IPS-NIHi11 (cell line): Measurements from ENCODE around the gene ABL2.
"Not testable (repeated sequence)": the region's sequence is repeated elsewhere in the genome, so short reads cannot be mapped to it uniquely, and the experiment has no call there.

Experiments used
- DNase-seq: peaks from one replicate; pipeline ENCODE4 v3.0.0; 2012; ENCODE audit warnings: mixed read lengths, low spot score

ABL2 gene

DNA sequence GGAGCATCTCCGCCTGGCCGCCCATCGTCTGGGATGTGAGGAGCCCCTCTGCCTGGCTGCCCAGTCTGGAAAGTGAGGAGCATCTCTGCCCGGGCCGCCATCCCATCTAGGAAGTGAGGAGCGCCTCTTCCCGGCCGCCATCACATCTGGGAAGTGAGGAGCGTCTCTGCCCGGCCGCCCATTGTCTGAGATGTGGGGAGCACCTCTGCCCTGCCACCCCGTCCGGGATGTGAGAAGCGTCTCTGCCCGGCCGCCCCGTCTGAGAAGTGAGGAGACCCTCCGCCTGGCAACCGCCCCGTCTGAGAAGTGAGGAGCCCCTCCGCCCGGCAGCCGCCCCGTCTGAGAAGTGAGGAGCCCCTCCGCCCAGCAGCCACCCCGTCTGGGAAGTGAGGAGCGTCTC is 94.3 kb downstream of the ABL2 start:
- DNase-seq: not testable (repeated sequence)

DNA sequence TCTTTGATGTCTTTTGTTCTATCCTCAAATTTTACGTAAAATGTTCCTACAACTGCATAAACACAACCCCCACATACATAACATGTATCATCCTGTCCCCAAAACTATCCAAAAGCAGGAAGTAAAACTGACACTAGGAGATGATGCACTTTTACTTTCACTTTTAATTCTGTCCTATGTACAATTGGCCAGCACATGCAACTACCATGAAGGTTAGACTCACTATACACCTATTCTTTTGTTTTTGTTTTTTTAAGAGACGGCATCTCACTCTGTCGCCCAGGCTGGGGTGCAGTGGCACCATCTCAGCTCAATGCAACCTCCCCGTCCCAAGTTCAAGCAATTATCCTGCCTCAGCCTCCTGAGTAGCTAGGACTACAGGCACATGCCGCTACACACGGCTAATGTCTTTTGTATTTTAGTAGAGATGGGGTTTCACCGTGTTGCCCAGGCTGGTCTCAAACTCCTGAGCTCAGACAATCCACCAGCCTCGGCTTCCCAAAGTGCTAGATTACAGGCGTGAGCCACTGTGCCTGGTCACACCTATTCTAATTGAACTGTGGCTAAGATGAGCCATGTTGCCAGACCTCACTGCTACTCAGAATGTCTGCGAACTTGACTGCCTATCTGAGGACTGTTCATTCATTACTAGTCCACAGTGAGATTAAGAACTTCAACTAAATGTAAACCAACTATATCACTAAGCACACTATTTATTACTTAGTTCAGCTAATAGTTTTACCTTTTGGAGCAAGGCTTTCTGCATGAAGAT is 99.6 kb downstream of the ABL2 start:
- DNase-seq: no peak

DNA sequence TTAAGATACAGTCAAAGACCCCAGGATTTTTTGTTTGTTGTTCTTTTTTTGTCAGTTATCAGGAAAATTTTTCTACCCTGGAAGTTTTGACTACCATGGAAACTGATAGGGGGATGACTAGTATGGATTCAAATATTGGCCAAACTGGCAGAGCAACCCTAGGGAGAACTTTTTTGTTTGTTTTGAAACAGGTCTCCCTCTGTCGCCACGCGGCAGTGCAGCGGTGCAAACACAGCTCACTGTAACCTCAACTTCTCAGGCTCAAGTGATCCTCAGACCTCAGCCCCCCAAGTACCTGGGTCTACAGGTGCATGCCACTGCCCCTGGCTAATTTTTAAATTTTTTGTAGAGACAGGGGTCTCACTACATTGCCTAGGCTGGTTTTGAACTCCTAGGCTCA is 101.0 kb downstream of the ABL2 start:
- no peak for DNase-seq

DNA sequence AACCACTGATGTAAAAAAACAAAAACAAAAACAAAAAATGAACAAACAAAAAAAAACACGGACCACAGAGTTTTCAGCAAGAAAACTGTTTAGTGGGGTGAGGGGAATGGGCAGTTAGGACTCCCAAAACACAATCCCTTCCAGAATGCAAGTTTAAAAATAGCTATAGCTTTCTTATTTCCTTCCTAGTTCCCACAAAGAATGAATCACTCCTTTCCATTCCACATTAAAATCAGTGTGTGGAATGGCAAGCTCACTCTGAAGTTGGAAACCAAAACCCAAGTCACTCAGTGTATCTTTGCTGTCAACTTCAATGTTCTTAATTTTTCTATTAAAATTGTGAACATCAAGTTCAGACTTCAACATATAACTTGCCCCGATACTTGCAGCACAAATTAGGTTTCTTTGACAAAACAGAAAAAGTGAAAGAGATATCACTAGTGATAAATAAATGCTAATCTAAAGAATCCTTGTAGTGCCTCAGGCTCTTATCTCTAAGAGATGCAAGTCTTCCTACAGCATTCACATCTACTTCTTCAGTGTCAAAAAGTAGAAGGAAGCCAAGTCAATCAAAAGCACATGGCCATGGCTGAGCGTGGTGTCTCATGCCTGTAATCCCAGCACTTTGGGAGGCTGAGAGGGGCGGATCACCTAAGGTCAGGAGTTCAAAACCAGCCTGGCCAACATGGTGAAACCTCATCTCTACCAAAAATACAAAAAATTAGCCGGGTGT is 102.1 kb downstream of the ABL2 start:
- DNase-seq: no peak

DNA sequence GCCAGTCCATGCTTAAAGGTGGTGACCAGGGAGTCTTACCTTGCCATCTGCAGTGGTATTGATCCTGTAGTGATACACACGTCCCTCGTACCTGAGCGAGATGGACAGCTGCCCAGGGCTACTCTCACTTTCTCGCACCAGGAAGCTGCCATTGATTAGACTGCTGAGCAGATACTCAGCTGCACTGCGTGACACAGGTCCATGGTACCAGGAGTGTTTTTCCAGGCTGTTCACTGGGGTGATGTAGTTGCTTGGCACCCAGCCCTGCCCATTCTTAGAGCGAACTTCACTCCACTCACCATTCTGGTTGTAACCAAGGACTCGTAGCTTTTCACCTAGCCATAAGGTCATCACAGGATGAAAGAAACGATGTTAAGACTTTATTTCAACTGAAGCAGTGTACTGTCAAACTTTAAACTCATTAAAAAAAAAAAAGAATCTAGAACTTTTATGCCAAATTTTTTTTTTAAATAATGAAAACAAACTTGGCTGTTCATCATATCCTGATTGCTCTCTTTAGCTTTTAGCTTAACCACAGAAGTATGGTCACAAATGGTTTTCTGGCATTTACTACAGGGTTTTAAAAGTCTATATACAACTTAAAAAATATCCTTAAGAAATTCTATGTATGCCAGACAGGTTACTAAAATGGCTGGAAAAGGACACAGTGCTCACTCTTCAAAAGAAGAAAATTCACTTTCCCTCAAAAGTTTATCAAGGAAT is 103.0 kb downstream of the ABL2 start:
- DNase-seq: no peak

DNA sequence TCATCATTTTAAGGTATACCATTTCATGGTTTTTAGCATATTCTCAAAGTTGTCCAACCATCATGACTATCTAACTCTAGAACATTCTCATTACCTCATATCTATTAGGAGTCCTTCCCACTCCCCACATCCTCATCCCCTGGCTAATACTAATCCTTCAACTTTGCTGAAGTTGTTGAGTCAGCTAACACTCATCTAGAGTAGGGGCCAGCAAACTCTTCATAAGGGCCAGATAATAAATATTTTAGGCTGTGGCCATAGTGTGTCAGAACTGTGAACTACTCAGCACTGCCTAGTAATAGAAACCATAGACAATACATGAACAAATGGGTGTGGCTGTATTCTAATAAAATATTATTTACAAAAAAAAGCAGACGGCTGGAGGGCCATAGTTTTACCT is 104.6 kb downstream of the ABL2 start:
- no peak for DNase-seq

DNA sequence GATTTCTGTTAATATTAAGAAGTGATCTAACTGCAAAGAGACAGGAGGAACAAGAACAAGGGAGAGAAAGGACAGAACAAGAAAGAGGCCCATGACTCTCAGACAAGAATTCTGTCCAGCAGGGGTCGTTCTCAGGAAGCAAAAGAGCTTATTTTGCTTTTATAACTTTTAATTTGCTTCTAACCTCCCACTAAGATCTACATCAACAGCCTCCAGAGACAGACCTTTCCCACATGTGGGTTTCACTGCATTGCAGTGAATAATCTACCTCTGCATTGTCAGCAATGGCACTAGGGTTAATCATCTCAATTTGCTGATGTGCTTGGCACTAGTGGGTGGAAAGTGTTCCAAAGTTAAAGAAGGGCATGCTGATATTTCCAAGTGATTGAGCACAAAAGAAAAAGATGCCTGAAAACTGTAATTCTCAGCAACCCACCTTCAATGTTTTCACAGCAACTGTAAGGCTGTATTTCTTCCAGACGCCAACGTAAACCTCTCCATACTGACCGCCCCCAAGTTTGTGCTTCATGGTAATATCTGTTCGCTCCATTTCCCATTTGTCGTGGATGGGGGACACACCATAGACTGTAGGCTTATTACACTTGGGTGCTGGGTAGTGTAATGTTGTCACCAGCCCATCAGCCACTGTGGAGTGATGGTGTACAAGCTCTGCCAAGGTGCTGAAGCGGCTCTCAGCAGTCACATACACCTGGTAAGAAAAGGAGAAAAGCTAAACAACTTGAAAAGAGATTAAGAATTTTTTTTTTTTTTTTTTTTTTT is 108.1 kb downstream of the ABL2 start:
- DNase-seq: peak; percentile 19

DNA sequence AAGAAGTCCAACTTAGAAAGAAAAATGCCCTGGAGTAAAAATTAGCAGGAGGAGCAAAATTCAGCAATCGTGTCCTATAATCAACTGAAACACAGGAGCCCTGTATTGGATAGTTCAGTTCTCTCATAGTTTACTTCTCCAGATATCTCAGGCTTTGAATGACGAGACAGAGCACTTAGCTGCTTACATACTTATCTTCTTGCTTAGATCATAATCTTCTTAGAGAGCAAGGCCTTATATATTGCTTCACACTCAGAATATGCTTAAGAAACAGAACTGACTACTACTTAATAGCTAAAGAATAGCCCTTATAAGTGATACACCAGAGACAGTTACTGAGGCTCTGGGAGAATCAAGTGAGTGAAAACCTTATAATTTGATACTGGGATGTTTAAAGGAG is 108.7 kb downstream of the ABL2 start:
- DNase-seq: no peak

DNA sequence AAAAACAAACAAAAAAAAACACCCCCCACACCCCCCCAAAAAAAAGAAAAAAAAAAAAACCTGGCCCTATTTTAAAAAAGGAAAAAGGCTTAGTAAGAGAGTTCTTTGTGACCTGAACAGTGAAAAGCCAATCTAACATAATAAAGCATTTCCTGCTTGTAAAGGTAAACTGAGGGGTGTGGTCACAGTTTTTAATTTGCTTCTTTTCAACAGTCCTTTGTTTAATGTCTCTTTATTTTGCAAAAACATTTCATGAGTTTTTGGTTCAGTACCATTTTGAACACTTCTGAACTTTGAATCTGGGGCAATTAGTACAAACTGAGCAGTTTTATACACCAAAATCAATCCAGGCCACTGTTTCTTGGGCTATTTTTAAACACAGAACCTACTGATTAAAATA is 110.0 kb downstream of the ABL2 start:
- no peak for DNase-seq

DNA sequence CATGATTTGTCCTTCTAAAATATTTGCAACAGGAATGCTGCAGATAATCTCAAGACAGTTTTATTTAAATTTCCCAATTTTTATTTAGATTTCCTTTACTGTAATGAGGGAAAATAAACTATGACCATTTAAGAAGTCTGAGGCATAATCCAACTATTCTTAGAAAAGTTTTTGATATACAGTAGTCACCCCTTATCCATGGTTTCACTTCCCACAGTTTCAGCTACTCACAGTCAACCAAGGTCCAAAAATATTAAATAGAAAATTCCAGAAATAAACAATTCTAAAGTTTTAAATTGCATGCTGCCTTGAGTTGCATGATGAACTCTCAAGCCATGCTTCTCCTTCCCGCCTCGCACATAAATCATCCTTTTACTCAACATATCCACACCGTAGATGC is 114.3 kb downstream of the ABL2 start:
- no peak for DNase-seq

DNA sequence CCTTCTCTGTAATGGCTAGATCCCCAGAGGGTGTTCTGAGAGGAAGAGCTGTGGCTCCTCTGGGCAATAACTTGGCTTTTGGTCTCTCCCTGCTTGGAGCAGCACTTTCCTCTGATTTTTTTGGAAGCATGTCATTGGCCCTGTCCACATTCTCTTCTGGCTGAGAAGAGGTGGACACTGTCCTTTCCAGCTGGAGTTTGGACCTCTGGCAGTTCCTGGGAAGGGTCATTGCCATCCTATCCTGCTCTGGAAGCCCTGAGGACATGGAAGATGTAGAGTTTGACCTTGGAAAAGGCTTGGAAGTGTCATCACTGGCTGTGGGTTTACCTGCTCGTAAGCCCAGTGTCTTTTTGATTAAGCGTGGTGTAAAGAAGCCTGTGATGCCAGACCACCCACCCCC is 120.8 kb downstream of the ABL2 start:
- DNase-seq: no peak

DNA sequence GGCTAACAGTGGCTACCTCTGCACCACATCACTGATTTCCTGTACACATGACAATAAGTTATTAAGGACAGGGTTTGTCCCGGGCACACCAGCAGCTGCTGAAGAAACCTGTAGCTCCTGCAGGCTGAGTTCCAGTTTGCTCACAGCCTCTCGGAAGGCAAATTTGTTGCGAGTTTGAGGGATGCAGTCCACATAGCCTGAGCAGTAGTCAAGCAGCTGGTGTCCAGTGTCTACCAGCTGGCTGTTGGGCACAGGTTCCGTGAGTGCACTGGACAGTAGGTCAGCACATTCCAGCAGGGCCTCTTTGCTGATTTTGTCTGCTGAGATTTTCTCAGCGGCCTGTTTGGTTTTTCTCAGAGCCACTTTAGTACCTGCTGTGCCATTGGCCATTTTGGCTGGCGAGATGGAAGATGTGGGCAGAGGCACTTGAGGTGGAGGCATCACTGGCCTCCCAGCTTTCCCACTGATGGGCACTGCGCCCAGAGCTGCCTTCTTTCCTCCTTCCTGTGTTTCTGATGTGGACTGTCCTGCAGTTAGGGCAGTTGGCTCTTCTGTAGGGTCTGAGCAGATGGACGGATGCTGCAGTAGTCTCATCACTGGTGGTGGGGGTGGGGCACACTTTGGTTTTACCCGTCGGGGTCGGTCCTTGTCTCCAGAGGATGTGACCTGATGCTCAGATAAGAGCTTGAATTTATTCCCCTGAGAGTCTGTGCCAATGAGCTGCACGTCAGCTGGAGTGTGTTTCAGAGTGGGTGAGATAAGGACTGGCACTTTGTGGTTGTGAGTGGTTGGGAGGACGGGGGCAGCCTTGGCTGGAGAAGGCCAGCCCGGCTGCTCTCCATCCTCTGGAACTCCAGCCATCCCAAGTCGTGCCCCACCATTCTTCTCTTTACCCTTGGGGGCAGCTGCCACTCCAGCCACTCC is 121.5 kb downstream of the ABL2 start:
- DNase-seq: no peak

DNA sequence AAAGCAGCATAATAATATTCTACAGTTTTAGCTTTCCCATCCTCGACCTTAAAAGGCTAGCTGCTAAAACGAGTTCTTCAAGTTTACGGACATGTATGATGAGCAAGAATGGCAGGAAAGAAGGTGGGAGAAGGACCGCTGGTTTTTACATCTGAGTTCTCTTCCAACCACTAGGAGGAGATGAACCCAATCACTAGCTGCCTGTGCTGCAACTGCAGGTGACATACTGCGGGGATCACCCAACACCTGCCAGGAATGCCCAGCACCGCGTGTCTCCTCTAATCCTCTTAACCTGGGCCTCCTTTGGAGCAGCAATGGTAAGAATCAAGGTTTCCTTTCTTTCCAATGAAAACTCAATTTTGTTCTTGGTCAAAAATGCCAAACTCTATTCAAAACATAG is 124.1 kb downstream of the ABL2 start:
- peak; percentile 82 for DNase-seq

DNA sequence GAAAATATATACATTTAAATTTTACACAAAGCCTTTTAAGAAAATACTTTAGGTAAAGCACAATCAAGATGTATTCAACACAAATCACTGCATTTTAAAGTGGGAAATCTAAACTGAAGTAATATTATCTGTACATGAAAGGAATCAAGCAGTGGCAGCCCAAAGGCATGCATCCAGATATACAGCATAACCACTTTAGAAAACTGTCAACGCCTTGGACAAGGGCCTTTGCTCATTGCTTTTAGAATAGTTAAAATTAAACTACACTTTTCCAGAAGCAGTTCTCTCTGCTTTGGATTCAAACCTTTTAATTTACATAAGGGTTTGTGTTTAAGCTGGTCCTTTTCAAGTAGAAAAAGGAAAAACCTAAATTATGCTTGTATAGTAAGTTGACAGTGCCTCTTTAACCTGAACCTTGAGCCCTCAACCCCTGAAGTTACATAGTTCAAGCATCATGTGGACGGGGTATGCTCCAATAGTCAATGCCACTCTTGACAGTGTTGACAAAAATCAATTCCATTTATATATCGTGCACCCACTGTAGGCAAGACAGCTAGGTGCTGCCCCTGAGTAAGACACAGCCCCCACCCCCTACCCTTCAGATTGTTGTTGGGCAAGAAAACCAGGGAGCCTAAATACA is 124.7 kb downstream of the ABL2 start:
- DNase-seq: no peak

DNA sequence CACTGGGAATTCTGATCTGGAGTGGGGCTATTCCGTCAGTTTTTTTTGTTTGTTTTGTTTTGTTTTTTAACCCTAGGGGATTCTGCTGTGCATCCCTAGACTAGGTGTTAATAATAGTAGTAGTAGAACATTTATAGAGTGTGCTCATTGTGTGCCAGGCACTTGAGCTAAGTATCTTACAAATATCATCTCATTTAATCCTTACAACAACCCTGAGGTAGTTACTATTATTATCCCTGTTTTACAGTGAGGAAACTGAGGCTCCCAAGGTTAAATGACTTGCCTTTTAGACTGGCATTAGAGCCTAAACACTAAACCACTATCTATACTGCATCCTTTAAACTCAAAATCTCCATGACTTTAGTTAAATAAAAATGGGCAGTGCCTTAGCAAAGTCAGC is 125.5 kb downstream of the ABL2 start:
- DNase-seq: no peak

DNA sequence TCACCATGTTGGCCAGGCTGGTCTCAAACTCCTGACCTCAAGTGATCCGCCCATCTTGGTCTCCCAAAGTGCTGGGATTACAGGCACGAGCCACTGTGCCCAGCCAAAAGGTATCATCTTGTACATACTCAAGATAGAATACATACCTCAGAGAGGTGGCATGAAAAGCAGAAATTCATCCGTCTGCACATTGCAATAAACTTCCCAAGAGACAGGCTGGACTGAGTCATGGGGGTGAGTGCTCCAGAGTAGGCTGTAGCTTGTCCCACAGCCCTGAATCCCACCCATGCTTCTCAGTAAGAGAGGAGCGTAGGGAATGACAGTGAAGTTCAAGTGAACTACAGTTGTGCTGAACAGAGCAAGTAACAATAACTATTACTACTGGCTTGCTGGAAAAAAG is 127.9 kb downstream of the ABL2 start:
- no peak for DNase-seq

DNA sequence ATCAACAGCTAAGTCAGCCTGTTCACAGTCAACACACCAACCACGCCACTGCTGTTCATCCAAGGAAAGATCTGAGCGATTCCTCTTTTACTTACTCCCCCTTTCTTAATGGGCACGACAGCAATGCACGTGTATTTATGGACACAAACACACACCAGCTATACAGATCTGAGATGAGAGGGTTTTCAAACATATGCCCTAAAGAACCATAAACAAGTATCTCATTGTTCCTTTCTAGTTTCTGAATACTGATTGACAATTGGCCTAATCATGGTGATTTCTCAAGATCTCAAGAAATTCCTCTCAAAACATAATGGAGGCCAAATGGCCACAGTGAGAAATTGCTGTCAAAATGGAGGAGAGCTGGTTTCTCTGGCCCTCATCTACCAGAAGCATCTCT is 129.6 kb downstream of the ABL2 start:
- DNase-seq: no peak

DNA sequence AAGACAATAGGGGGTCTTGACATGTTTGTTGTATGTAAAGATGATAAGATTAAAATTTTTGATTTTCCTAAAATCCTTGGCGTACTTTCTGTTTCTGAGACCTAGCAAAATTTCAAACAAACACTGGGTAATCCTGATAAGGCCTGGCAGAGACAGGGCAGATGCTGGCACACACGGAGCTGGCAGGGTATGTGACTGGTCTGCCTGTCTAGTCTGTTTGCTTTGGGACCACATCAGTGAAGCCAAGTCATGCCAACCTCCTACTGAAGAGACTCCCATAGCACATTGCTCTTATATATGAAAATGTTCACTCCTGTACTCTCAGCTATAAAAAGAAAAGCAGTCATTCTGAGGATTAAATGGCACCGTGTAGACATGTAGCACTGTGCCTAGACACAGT is 133.6 kb downstream of the ABL2 start:
- no peak for DNase-seq

DNA sequence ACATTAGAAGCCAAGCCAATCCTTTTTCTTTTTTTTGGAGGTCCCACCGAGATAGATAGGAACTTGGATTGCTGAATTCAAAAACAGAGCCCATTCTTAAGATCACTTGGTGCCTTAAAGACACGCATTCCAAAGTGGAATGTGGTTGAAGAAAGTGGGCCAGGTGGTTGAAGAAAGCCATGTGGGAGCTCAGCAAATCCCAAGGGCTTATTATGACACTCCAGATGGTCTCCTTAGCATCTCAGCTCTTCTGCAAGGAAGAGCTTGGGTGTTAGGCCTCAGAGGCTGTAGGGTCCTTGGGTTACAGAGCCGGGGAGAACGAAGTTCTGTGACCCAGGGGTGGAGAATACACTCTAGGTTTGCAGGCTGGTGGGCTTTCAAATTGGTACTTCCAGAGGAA is 134.1 kb downstream of the ABL2 start:
- DNase-seq: no peak

DNA sequence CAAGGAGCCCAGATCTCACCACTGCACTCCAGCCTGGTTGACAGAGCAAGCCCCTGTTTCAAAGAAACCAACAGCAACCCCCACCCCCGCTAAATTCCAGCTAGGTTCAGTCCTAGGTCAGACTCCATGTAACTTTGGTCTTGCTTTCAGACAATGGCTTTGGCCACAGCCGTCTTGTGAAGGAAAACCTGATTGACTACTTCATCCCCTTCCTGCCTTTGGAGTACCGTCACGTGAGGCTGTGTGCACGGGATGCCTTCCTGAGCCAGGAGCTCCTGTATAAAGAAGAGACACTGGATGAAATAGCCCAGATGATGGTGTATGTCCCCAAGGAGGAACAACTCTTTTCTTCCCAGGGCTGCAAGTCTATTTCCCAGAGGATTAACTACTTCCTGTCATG is 134.7 kb downstream of the ABL2 start:
- DNase-seq: no peak
